ENCODE data around the gene NRIP3.
"Not testable (repeated sequence)": the region's sequence is repeated elsewhere in the genome, so short reads cannot be mapped to it uniquely, and the experiment has no call there.

Gene NRIP3

GRCh38 chr11:9013373-9013772 lies 9.6 kb upstream of the NRIP3 start:
- ChIA-PET CTCF (interaction anchor here (0.8 to 10.3 kb wide), 11 partner anchors 7 to 493 kb away, joined by 3 to 224 read pairs (median 4); partner anchors contain the start of gene NRIP3), POLR2A (no interaction called here)
- no peak for DNase-seq (ENCODE audit: extremely low spot score)
- TF ChIP-seq, protein P1, sequence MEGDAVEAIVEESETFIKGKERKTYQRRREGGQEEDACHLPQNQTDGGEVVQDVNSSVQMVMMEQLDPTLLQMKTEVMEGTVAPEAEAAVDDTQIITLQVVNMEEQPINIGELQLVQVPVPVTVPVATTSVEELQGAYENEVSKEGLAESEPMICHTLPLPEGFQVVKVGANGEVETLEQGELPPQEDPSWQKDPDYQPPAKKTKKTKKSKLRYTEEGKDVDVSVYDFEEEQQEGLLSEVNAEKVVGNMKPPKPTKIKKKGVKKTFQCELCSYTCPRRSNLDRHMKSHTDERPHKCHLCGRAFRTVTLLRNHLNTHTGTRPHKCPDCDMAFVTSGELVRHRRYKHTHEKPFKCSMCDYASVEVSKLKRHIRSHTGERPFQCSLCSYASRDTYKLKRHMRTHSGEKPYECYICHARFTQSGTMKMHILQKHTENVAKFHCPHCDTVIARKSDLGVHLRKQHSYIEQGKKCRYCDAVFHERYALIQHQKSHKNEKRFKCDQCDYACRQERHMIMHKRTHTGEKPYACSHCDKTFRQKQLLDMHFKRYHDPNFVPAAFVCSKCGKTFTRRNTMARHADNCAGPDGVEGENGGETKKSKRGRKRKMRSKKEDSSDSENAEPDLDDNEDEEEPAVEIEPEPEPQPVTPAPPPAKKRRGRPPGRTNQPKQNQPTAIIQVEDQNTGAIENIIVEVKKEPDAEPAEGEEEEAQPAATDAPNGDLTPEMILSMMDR (IDR thresholded peaks at IDR 0.05; ENCODE audit: control extremely low read depth, extremely low read depth, low read depth, missing control alignments), result no peak

DNA sequence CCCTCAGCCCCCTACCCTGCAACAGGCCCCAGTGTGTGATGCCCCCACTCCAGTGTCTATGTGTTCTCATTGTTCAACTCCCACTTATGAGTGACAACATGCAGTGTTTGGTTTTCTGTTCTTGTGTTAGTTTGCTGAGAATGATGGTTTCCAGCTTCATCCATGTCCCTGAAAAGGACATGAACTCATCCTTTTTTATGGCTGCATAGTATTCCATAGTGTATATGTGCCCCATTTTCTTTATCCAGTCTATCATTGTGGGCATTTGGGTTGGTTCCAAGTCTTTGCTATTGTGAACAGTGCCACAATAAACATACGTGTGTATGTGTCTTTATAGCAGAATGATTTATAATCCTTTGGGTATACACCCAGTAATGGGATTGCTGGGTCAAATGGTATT lies 5.7 kb upstream of the NRIP3 start:
- CTCF ChIA-PET, result interaction anchor here (10.3 kb wide), 1 partner anchor 130 kb away, joined by 224 read pairs; no protein-coding TSS in a partner anchor
- DNase-seq (ENCODE audit: extremely low spot score); POLR2A ChIA-PET: not testable (repeated sequence)

DNA sequence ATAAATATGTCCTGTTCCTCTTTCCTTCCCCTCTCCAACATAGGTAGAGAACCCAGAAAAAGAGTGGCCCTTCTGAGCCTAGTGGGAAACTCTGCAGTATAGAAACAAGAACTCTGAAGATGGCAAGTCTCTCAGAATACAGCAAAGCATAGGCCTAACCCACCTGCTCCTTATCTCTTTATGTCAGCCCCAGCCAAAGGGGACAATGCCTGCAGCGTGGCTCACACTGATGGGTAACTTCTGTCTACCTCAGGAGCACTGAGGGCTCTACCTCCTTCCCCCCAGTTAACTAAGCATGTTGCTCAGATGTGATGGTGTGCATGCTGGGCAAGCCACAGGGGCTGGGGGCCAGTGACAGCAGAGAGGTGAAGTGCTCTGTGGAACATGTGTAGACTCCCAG lies 4.9 kb upstream of the NRIP3 start:
- TF ChIP-seq, protein P1 (IDR thresholded peaks at IDR 0.05; ENCODE audit: control extremely low read depth, extremely low read depth, low read depth, missing control alignments), result no peak
- CTCF ChIA-PET, result interaction anchor here (2.2 kb wide), 1 partner anchor 129 kb away, joined by 8 read pairs; no protein-coding TSS in a partner anchor
- POLR2A ChIA-PET, result no interaction called here
- no peak for DNase-seq (ENCODE audit: extremely low spot score)

DNA sequence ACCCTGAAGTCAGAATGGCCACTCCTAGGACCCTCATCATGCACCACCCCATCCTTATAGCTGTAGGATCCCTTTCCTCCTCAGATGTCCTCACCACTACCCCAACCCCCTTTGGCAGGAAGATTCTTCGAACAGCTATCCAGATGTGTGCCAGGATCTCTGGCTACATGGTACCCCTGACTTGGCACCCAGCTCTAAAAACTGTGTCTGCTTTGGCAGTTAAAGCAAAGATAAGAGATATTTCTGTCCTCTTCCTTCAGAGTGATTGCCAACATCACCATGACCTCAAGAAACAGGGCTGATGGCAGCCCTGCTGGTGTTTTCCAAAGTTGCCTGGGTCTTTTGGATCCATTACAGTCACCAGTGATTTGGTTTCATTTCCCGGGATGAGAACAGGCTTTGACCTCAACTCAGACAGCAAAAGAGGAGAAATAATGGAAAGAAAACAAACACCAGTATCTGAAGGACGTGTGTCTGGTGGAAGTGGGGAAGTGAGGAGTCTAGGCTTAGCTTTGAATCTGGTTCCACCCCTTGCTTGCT lies 4.3 kb upstream of the NRIP3 start:
- TF ChIP-seq, protein P1 (IDR thresholded peaks at IDR 0.05; ENCODE audit: control extremely low read depth, extremely low read depth, low read depth, missing control alignments), result no peak
- CTCF ChIA-PET, result interaction anchor here (2.2 kb wide), 1 partner anchor 130 kb away, joined by 8 read pairs; no protein-coding TSS in a partner anchor
- no peak for DNase-seq (ENCODE audit: extremely low spot score)
- POLR2A ChIA-PET, result no interaction called here

DNA sequence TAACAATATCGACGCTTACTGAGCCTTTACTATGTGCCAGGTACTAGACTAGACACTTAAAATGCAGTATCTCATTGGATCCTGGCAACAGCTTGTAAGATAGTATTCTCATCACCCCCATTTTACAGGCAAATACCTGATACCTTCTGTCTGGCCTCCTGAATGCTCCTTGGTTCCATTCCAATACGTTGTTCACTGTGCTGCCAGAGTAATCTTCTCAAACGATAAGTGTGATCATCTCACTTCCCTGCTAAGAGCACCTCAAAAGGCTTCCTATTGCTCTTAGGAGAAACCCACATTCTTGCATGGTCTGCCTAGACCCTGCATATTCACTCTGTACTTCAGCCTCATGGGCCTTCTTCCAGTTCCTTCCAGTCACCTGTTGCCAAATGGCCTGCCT lies 1.3 kb upstream of the NRIP3 start:
- TF ChIP-seq, protein P1 (IDR thresholded peaks at IDR 0.05; ENCODE audit: control extremely low read depth, extremely low read depth, low read depth, missing control alignments), result no peak
- POLR2A ChIA-PET, result no interaction called here
- DNase-seq (ENCODE audit: extremely low spot score), result no peak
- CTCF ChIA-PET, result interaction anchor here (3.2 kb wide), 1 partner anchor 10 kb away, joined by 35 read pairs; no protein-coding TSS in a partner anchor

DNA sequence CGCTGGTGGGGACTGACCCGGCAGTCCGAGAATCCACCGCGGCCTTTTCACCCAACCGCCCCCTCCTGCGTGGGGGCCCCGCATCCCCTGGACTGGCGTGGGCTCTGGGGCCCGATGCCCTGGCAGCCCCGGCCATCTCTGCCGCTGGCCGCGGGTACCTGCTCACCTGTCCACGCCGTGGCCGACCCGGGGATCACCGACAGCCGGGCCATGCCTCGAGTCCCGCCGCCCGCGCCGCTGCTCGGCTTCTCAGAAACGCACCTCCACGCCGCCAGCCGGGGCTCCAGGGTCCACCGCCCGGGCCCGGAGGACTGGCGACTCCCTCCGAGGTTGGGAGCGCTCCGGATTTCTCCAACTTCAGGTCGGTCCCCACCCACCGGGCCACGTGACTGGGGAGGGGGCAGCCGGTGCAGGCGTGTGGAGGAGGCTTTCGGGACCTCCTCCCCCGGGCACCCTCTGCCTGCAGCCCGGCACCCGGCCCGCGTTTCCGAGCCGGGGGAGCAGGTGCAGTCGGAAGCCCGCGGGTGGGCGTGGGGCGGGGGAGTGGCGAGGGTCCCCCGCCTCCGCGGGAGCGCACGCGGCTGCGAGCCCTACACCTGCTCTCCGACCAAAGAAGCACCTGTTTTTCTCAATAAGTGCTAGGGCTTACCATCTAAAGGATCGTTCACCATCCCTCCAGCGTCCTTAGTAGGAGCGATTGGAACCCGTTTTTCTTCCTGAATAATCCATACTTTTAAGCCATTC lies 554 bp upstream of the NRIP3 start:
- CTCF ChIA-PET, result interaction anchor here (2.2 to 7.1 kb wide), 3 partner anchors 11 kb away, joined by 7 to 62 read pairs (median 35); no protein-coding TSS in a partner anchor
- TF ChIP-seq, protein P1 (IDR thresholded peaks at IDR 0.05; ENCODE audit: control extremely low read depth, extremely low read depth, low read depth, missing control alignments), result no peak
- DNase-seq (ENCODE audit: extremely low spot score), result no peak
- POLR2A ChIA-PET, result no interaction called here

All from GM10248 (cell line).